ENCODE data around the gene PTP4A1.

The PTP4A1 gene

DNA sequence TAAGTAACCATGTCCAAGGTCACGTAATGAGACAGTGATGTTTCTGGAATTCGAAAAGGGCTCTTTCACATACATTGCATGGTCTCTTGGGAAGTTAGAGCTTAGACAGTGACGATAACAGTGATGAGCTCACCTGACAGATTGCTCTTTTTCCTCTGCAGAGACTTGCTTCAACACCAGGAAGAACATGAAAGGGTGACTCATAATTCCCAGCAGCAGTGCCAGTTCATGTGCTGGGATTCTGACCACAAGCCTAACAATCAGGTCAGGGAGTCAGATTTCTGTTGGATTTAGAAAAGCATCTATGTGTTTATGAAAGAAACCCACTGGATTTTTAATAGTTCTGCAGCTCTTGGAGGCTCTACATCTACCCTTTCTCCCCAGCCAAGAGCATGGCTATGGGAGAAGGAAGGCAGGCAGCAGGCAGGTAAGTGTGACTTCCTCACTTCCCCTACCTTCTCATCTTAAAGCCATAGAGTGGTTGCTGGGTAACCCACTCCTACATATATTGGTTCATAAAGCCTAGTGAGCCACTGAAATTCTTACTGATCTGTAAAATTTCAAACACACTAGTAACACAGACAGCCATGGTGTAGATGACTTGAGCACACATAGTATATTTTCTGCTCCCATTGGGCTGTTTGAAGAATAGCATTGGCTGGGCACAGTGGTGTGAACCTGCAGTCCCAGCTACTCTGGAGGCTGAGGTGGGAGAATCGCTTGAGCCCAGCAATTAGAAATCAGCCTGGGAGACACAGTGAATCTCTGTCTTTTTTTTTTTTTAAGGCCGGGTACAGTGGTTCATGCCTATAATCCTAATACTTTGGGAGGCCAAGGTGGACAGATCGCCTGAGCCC is 44.4 kb upstream of the PTP4A1 start:
- CTCF ChIA-PET, result interaction anchor here (0.6 kb wide), 1 partner anchor 10 kb away, joined by 3 read pairs; no protein-coding TSS in a partner anchor
- no peak overlapping the region for H3K4me3 ChIP-seq (ENCODE audit: low read depth, low read length)
- DNase-seq (ENCODE audit: low read depth, low spot score), result peak; percentile 97
- no peak for TF ChIP-seq CTCF (IDR thresholded peaks at IDR 0.05; ENCODE audit: insufficient read depth, low read length, missing control alignments)
- POLR2A ChIA-PET, result interaction anchor here (0.9 kb wide), 2 partner anchors 45 to 108 kb away, joined by 3 read pairs; partner anchors contain the start of gene PHF3

GRCh38 chr6:63529498-63529897 is 42.8 kb upstream of the PTP4A1 start:
- POLR2A ChIA-PET, result no interaction called here
- no peak overlapping the region for H3K4me3 ChIP-seq (ENCODE audit: low read depth, low read length)
- CTCF ChIA-PET, result no interaction called here
- no peak for TF ChIP-seq CTCF (IDR thresholded peaks at IDR 0.05; ENCODE audit: insufficient read depth, low read length, missing control alignments)
- no peak for DNase-seq (ENCODE audit: low read depth, low spot score)

GRCh38 chr6:63530182-63530581 is 42.1 kb upstream of the PTP4A1 start:
- no peak overlapping the region for H3K4me3 ChIP-seq (ENCODE audit: low read depth, low read length)
- no peak for DNase-seq (ENCODE audit: low read depth, low spot score)
- POLR2A ChIA-PET, result no interaction called here
- CTCF ChIA-PET, result no interaction called here
- no peak for TF ChIP-seq CTCF (IDR thresholded peaks at IDR 0.05; ENCODE audit: insufficient read depth, low read length, missing control alignments)

- CTCF ChIA-PET, result no interaction called here
- POLR2A ChIA-PET, result no interaction called here
- DNase-seq (ENCODE audit: low read depth, low spot score), result no peak
- H3K4me3 ChIP-seq (ENCODE audit: low read depth, low read length), result no peak overlapping the region
- no peak for TF ChIP-seq CTCF (IDR thresholded peaks at IDR 0.05; ENCODE audit: insufficient read depth, low read length, missing control alignments)
Measured at GRCh38 chr6:63530991-63531390, 41.3 kb upstream of the PTP4A1 start.

GRCh38 chr6:63533026-63533425 is 39.3 kb upstream of the PTP4A1 start:
- POLR2A ChIA-PET, result no interaction called here
- CTCF ChIA-PET, result no interaction called here
- DNase-seq (ENCODE audit: low read depth, low spot score), result no peak
- no peak overlapping the region for H3K4me3 ChIP-seq (ENCODE audit: low read depth, low read length)
- no peak for TF ChIP-seq CTCF (IDR thresholded peaks at IDR 0.05; ENCODE audit: insufficient read depth, low read length, missing control alignments)

GRCh38 chr6:63533952-63534351 is 38.3 kb upstream of the PTP4A1 start:
- H3K4me3 ChIP-seq (ENCODE audit: low read depth, low read length), result no peak overlapping the region
- TF ChIP-seq CTCF (IDR thresholded peaks at IDR 0.05; ENCODE audit: insufficient read depth, low read length, missing control alignments), result no peak
- no peak for DNase-seq (ENCODE audit: low read depth, low spot score)
- POLR2A ChIA-PET, result no interaction called here
- CTCF ChIA-PET, result no interaction called here

Data from AG04449 (cell line).